ENCODE measurements around the gene CXCR2. TPM values are rescaled to one million over a fixed set of nuclear protein-coding genes. Genes with fewer than 3 reads are reported as not detected.

The CXCR2 gene
- total and polyA plus RNA-seq, 7 donors = 0.03 to 1.3 (median 0.63) TPM; not detected in 1

GRCh38 chr2:218081695-218082094, 44.1 kb upstream of the CXCR2 start:
- 80 to 82% (median 81%) methylated on average over 7 of the region's 7 CpGs for WGBS, 3 donors
- no peak overlapping the region for H3K4me3 ChIP-seq
- no peak for TF ChIP-seq CTCF (IDR thresholded peaks at IDR 0.05)
- no peak overlapping the region for H3K27ac ChIP-seq
- no peak for DNase-seq
- no peaks in the 10 kb centered on the region for H3K36me3 ChIP-seq (ENCODE audit: insufficient read depth in 1 of 2, low read depth in 1 of 2)
- peaks cover 7% of the 10 kb centered on the region for H3K9me3 ChIP-seq
- H3K4me1 ChIP-seq = no peaks in the 10 kb centered on the region
- no peaks in the 10 kb centered on the region for H3K27me3 ChIP-seq (ENCODE audit: insufficient read depth in 3 of 3, low read length in 2 of 3)
- intact Hi-C loops (cut with DNase I) = no loop called here
- ATAC-seq = no peak

GRCh38 chr2:218082586-218083351, 43.1 kb upstream of the CXCR2 start:
- DNase-seq (no peak), ATAC-seq (no peak)
- no peaks in the 10 kb centered on the region for H3K36me3 ChIP-seq (ENCODE audit: insufficient read depth in 1 of 2, low read depth in 1 of 2)
- TF ChIP-seq CTCF (IDR thresholded peaks at IDR 0.05) = no peak
- no peaks in the 10 kb centered on the region for H3K27me3 ChIP-seq (ENCODE audit: insufficient read depth in 3 of 3, low read length in 2 of 3)
- no peak overlapping the region for H3K4me3 ChIP-seq
- intact Hi-C loops (cut with DNase I) = no loop called here
- WGBS, 3 donors = 43 to 54% (median 47%) methylated on average over 14 of the region's 14 CpGs
- H3K27ac ChIP-seq = no peak overlapping the region
- peaks cover 17% of the 10 kb centered on the region for H3K9me3 ChIP-seq
- no peaks in the 10 kb centered on the region for H3K4me1 ChIP-seq

- TF ChIP-seq CTCF (IDR thresholded peaks at IDR 0.05) = no peak
- ATAC-seq (no peak), DNase-seq (no peak)
- no peak overlapping the region for H3K4me3 ChIP-seq
- H3K27ac ChIP-seq = no peak overlapping the region
- intact Hi-C loops (cut with DNase I) = no loop called here
- H3K9me3 ChIP-seq = peaks cover 17% of the 10 kb centered on the region
- no peaks in the 10 kb centered on the region for H3K4me1 ChIP-seq
- WGBS, 3 donors = 83 to 85% (median 83%) methylated on average over 3 of the region's 3 CpGs
- H3K27me3 ChIP-seq (ENCODE audit: insufficient read depth in 3 of 3, low read length in 2 of 3) = no peaks in the 10 kb centered on the region
- no peaks in the 10 kb centered on the region for H3K36me3 ChIP-seq (ENCODE audit: insufficient read depth in 1 of 2, low read depth in 1 of 2)
Measured at GRCh38 chr2:218083352-218083676, 42.5 kb upstream of the CXCR2 start.

- TF ChIP-seq CTCF (IDR thresholded peaks at IDR 0.05) = no peak
- intact Hi-C loops (cut with DNase I) = no loop called here
- H3K36me3 ChIP-seq (ENCODE audit: insufficient read depth in 1 of 2, low read depth in 1 of 2) = no peaks in the 10 kb centered on the region
- ATAC-seq (no peak), DNase-seq (no peak)
- no peaks in the 10 kb centered on the region for H3K27me3 ChIP-seq (ENCODE audit: insufficient read depth in 3 of 3, low read length in 2 of 3)
- peaks cover 17% of the 10 kb centered on the region for H3K9me3 ChIP-seq
- H3K4me3 ChIP-seq = no peak overlapping the region
- no peak overlapping the region for H3K27ac ChIP-seq
- no peaks in the 10 kb centered on the region for H3K4me1 ChIP-seq
Measured at GRCh38 chr2:218086478-218086877, 39.4 kb upstream of the CXCR2 start.

- H3K27ac ChIP-seq = no peak overlapping the region
- intact Hi-C loops (cut with DNase I) = no loop called here
- DNase-seq (no peak), ATAC-seq (no peak)
- no peaks in the 10 kb centered on the region for H3K36me3 ChIP-seq (ENCODE audit: insufficient read depth in 1 of 2, low read depth in 1 of 2)
- H3K4me1 ChIP-seq = no peaks in the 10 kb centered on the region
- 75 to 82% (median 81%) methylated on average over 8 of the region's 8 CpGs for WGBS, 3 donors
- no peak overlapping the region for H3K4me3 ChIP-seq
- no peaks in the 10 kb centered on the region for H3K27me3 ChIP-seq (ENCODE audit: insufficient read depth in 3 of 3, low read length in 2 of 3)
- H3K9me3 ChIP-seq = peaks cover 17% of the 10 kb centered on the region
- no peak for TF ChIP-seq CTCF (IDR thresholded peaks at IDR 0.05)
Measured at GRCh38 chr2:218089259-218089658, 36.6 kb upstream of the CXCR2 start.

Measured in psoas muscle (tissue), 8 donors.